Neuron (in vitro differentiated cells): ENCODE results near the gene GNPTAB.

ENCODE experiments used
- H2AFZ ChIP-seq: one replicate; pipeline ENCODE4 v1.6.1; 2013; ENCODE audit warnings: low read depth, mild to moderate bottlenecking, inconsistent platforms, low read length, moderate library complexity
- H3K27me3 ChIP-seq: one replicate; pipeline ENCODE4 v1.6.1; 2013; ENCODE audit warnings: low read length; ENCODE audit not compliant: insufficient read depth
- H3K36me3 ChIP-seq: one replicate; pipeline ENCODE4 v1.6.1; 2013; ENCODE audit warnings: low read length; ENCODE audit not compliant: insufficient read depth
- H3K4me1 ChIP-seq: one replicate; pipeline ENCODE4 v1.6.1; 2013; ENCODE audit warnings: low read length; ENCODE audit not compliant: insufficient read depth
- H3K4me3 ChIP-seq: 2 replicates; pipeline ENCODE4 v1.5.1; 2013; ENCODE audit warnings: mild to moderate bottlenecking, low read length, moderate library complexity
- H3K9me3 ChIP-seq: one replicate; pipeline ENCODE4 v1.6.1; 2013; ENCODE audit warnings: low read length

GNPTAB gene

GRCh38 chr12:101772012-101772775, 58.6 kb downstream of the GNPTAB start:
- Histone ChIP-seq H3K4me1 (no peaks in the 10 kb centered on the region), H3K27me3 (no peaks in the 10 kb centered on the region), H3K4me3 (no peak overlapping the region), H2AFZ (no peak overlapping the region), H3K36me3 (peaks cover 3% of the 10 kb centered on the region), H3K9me3 (no peaks in the 10 kb centered on the region)

DNA sequence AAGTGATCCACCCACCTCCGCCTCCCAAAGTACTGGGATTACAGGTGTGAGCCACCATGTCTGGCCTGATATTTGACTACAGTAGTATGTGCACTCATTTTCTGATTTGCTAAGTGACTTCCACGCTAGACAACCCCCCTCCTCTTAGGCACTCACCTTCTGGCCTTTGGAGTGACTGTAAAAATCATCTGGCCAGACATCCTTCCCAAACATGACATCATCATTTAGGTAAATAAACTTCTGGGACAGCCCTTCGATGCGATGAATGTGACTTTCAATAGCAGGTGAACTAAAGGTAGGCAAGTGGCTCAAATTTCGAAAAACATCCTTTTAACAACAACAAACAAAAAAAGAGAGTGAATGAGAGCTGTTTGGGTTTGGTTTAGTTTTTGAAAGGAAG, 60.9 kb downstream of the GNPTAB start:
- peaks cover 6% of the 10 kb centered on the region for H3K36me3 ChIP-seq
- no peaks in the 10 kb centered on the region for H3K9me3 ChIP-seq
- H3K4me3 ChIP-seq = no peak overlapping the region
- H3K4me1 ChIP-seq = no peaks in the 10 kb centered on the region
- H2AFZ ChIP-seq = no peak overlapping the region
- H3K27me3 ChIP-seq = no peaks in the 10 kb centered on the region

DNA sequence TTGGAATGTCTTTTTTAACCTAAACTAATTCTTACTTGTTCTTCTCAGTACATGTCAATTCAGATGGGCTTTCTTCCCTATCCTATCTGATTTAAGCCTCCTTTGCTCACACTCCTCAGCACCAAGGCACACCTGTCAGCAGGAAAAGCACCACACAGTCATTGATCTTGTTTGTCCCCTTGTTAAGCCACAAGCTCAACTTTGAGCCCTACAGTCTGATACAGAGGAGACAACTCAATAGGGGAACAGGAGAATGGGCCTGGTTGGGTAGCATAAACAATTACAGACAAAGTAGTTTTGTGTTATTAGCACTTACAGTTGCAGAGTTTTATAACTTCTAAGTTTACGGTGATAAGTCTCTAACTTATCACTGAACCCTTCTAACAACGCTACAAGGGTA, 62.0 kb downstream of the GNPTAB start:
- Histone ChIP-seq H3K4me1 (no peaks in the 10 kb centered on the region), H3K36me3 (peaks cover 6% of the 10 kb centered on the region), H3K9me3 (no peaks in the 10 kb centered on the region)

DNA sequence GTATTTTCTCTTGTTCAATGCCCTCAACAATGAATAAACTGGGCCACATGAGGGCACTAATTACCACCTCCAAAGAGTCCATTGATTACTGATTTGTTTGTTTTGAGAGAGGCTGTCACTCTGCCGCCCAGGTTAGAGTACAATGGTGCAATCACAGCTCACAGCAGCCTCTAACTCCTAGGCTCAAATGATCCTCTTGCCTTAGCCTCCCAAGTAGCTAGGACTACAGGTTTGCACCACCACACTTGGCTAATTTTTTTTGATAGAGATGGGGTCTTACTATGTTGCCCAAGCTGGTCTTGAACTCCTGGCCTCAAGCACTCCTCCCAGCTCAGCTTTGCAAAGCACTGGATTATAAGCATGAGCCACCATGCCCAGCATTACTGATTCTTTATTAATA, 63.2 kb downstream of the GNPTAB start:
- H3K9me3 ChIP-seq = no peaks in the 10 kb centered on the region
- H3K4me1 ChIP-seq = no peaks in the 10 kb centered on the region
- no peaks in the 10 kb centered on the region for H3K27me3 ChIP-seq
- peaks cover 6% of the 10 kb centered on the region for H3K36me3 ChIP-seq
- no peak overlapping the region for H2AFZ ChIP-seq
- H3K4me3 ChIP-seq = no peak overlapping the region

More for the DNA sequence above, 62.0 kb downstream of the GNPTAB start:
- Histone ChIP-seq H3K4me3 (no peak overlapping the region), H3K27me3 (no peaks in the 10 kb centered on the region), H2AFZ (no peak overlapping the region)

DNA sequence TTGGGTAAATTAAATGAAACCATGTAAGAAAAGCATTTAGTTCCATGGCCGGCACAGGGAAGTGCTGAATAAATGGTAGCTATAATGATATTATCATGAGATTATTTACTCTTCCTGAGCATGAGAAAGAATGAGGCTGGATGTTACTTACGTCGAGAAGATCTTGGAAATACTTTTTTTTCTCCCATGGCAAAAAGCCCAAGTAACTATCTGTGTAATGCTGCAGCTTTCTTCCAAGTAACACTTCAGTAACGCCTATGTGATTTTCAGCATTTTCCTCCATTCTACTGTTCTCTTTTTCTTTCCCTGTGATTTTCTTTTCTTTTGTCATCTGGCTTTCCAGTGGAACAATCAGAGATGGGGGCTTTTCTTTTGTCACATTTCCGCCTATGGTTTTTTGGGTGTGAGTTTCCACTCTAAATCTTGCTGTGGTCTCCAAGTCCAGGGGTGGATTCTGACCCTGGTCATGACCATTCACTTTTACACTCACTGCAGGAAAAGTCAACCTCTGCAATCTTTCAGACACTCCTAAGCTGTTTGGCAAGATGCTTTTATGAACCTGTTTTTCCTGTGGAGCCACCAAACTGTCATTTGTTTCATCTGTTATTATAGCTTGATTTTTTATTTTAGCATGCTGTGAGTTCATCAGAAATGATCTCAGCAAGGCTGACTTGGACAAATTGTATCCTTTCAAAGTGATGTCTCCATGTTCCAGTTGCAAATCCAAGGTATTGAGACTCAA, 66.5 kb downstream of the GNPTAB start:
- no peaks in the 10 kb centered on the region for H3K9me3 ChIP-seq
- peaks cover 3% of the 10 kb centered on the region for H3K4me1 ChIP-seq
- no peak overlapping the region for H3K4me3 ChIP-seq
- H3K36me3 ChIP-seq = peaks cover 6% of the 10 kb centered on the region
- no peaks in the 10 kb centered on the region for H3K27me3 ChIP-seq
- no peak overlapping the region for H2AFZ ChIP-seq

DNA sequence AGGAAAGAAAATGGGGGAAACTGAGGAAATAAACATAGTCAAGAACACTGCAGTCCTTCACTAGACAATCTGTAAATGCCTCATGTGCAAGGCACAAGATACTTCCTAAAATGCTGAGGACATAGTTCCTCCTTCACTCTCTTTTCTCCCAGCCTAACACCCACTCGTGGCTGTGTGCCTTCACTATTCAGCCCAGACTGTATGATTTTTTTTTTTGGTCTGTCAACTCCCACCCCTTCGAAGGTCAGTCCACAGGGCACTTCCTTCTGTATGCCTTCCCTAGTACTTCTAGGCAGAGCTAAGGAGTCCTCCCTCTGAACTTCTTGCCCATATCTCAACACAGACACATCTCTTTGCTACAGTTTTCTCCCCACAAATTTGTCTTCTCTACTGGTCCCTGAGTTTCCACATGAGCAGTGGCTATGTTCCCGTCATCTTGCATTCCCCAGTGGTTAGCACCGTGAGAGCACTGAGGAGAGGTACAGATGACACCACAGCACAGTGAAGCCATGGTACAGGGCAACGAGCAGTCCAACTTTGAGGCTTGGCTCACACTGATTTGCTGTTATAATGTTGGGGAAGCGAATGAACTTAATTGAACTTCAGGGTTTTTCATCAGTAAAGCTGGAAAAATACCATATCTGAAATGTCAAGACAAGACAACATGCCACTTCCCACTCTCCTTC, 67.4 kb downstream of the GNPTAB start:
- Histone ChIP-seq H2AFZ (no peak overlapping the region), H3K4me3 (no peak overlapping the region), H3K9me3 (no peaks in the 10 kb centered on the region), H3K4me1 (peaks cover 3% of the 10 kb centered on the region), H3K36me3 (peaks cover 8% of the 10 kb centered on the region), H3K27me3 (no peaks in the 10 kb centered on the region)

- Histone ChIP-seq H3K36me3 (peaks cover 8% of the 10 kb centered on the region), H3K9me3 (no peaks in the 10 kb centered on the region), H2AFZ (no peak overlapping the region), H3K4me3 (no peak overlapping the region), H3K27me3 (no peaks in the 10 kb centered on the region), H3K4me1 (peaks cover 3% of the 10 kb centered on the region)
These were observed 69.0 kb downstream of the GNPTAB start for GRCh38 chr12:101761781-101762180.

DNA sequence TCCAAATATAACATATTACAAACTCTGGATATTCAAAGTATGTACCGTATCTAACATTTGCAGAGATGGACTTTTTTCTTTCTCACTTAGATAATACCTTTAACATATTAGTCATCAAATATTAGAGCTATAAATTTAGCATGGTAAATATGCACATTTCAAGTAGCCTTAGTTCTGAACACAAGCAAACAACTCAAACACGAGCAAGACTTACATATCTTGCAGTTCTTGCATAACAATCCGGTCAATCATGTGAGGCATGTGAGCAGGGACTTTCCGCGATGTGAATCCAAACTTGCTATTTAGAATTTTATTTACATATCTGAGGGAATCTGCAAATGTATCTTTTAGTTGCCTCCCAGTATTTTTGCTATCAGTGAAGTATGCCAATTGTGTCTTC, 69.4 kb downstream of the GNPTAB start:
- Histone ChIP-seq H3K4me1 (peaks cover 3% of the 10 kb centered on the region), H3K9me3 (no peaks in the 10 kb centered on the region), H3K27me3 (no peaks in the 10 kb centered on the region), H3K4me3 (no peak overlapping the region), H3K36me3 (peaks cover 8% of the 10 kb centered on the region), H2AFZ (no peak overlapping the region)

DNA sequence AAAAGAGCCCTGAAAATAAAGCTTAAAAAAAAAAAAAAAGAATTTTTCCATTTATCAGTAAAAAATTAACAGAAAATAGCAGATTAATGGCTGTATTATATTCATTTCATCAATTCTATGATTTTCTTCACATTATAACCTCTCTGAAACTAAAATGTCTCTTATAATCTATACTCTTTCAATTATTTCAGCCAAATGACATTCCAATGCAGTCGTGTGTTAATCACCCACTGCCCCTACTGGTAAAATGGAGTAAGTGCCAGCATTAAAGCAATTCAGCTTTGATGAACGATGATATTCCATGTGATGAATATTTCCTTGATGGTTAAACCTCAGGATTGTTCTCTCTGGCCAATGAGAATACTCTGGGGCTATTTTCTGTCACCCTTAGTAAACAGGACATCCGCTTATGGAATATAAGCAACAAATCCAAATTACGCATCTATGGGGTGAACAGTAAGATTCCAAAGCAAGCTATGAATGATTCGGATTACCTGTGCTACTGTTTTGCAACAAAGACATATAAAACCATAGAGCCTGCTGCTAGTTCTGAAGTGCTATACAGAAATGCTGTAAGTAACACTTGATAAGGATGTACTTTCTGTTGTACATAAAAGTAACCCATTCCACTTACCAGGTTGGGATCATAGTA, 71.2 kb downstream of the GNPTAB start:
- Histone ChIP-seq H3K4me3 (no peak overlapping the region), H2AFZ (no peak overlapping the region), H3K27me3 (no peaks in the 10 kb centered on the region), H3K9me3 (no peaks in the 10 kb centered on the region), H3K4me1 (peaks cover 3% of the 10 kb centered on the region), H3K36me3 (peaks cover 8% of the 10 kb centered on the region)

- Histone ChIP-seq H2AFZ (no peak overlapping the region), H3K4me1 (no peaks in the 10 kb centered on the region), H3K4me3 (no peak overlapping the region), H3K9me3 (no peaks in the 10 kb centered on the region), H3K36me3 (peaks cover 18% of the 10 kb centered on the region), H3K27me3 (no peaks in the 10 kb centered on the region)
These were observed 80.6 kb downstream of the GNPTAB start for GRCh38 chr12:101750152-101750551.

GRCh38 chr12:101749657-101750056, 81.1 kb downstream of the GNPTAB start:
- H3K36me3 ChIP-seq = peaks cover 18% of the 10 kb centered on the region
- no peaks in the 10 kb centered on the region for H3K27me3 ChIP-seq
- H3K4me3 ChIP-seq = no peak overlapping the region
- H2AFZ ChIP-seq = no peak overlapping the region
- H3K9me3 ChIP-seq = no peaks in the 10 kb centered on the region
- H3K4me1 ChIP-seq = no peaks in the 10 kb centered on the region

- Histone ChIP-seq H3K36me3 (peaks cover 21% of the 10 kb centered on the region), H3K4me3 (no peak overlapping the region), H3K9me3 (no peaks in the 10 kb centered on the region), H3K4me1 (no peaks in the 10 kb centered on the region), H2AFZ (no peak overlapping the region), H3K27me3 (no peaks in the 10 kb centered on the region)
These were observed 81.9 kb downstream of the GNPTAB start for GRCh38 chr12:101748907-101749306.

- H3K4me3 ChIP-seq = no peak overlapping the region
- peaks cover 22% of the 10 kb centered on the region for H3K36me3 ChIP-seq
- H3K27me3 ChIP-seq = no peaks in the 10 kb centered on the region
- H3K4me1 ChIP-seq = no peaks in the 10 kb centered on the region
- H2AFZ ChIP-seq = no peak overlapping the region
- no peaks in the 10 kb centered on the region for H3K9me3 ChIP-seq
These were observed 83.1 kb downstream of the GNPTAB start for GRCh38 chr12:101747697-101748096.
